GM19193 (cell line): ENCODE measurements around the gene HAPSTR1.

Experiments
- POLR2A ChIP-seq: IDR thresholded peaks from 4 replicates; pipeline ENCODE4 v1.6.1; 2011; ENCODE audit not compliant: insufficient read depth, insufficient read length; ENCODE audit errors: extremely low read depth

The HAPSTR1 gene

GRCh38 chr16:9090960-9091866, at the start of gene HAPSTR1:
Gene HAPSTR1 (plus strand): TSS chr16:9091644. CDS start chr16:9092045, 401 bp downstream.
- peak; percentile 98 for TF ChIP-seq POLR2A

- TF ChIP-seq POLR2A, result no peak
Observed at GRCh38 chr16:9042533-9042932, 48.9 kb upstream of the HAPSTR1 start.

- TF ChIP-seq POLR2A, result no peak
Observed at GRCh38 chr16:9042964-9043680, 48.3 kb upstream of the HAPSTR1 start.

GRCh38 chr16:9046667-9047055, 44.8 kb upstream of the HAPSTR1 start:
- TF ChIP-seq POLR2A, result no peak

- no peak for TF ChIP-seq POLR2A
Observed at GRCh38 chr16:9047689-9048301, 43.6 kb upstream of the HAPSTR1 start.

GRCh38 chr16:9048302-9048700, 43.1 kb upstream of the HAPSTR1 start:
- TF ChIP-seq POLR2A, result no peak

GRCh38 chr16:9049241-9049640, 42.2 kb upstream of the HAPSTR1 start:
- TF ChIP-seq POLR2A, result no peak

- no peak for TF ChIP-seq POLR2A
Observed at GRCh38 chr16:9050102-9050830, 41.2 kb upstream of the HAPSTR1 start.

- TF ChIP-seq POLR2A, result no peak
Observed at GRCh38 chr16:9053006-9053601, 38.3 kb upstream of the HAPSTR1 start.

- no peak for TF ChIP-seq POLR2A
Observed at GRCh38 chr16:9054460-9054859, 37.0 kb upstream of the HAPSTR1 start.

- TF ChIP-seq POLR2A, result no peak
Observed at GRCh38 chr16:9055115-9055514, 36.3 kb upstream of the HAPSTR1 start.

- TF ChIP-seq POLR2A, result no peak
Observed at GRCh38 chr16:9055661-9056060, 35.8 kb upstream of the HAPSTR1 start.

- no peak for TF ChIP-seq POLR2A
Observed at GRCh38 chr16:9056061-9056460, 35.4 kb upstream of the HAPSTR1 start.

GRCh38 chr16:9058211-9058610, 33.2 kb upstream of the HAPSTR1 start:
- no peak for TF ChIP-seq POLR2A
